ENCODE results near the gene MVD. TPM values are rescaled to one million over a fixed set of nuclear protein-coding genes. Genes with fewer than 3 reads are reported as not detected.

The MVD gene
- total RNA-seq, 1 donor from 2014 or later = 25.3 TPM

- H3K36me3 ChIP-seq = peaks cover 33% of the 10 kb centered on the region
- DNase-seq = peak; percentile 52
- H3K9me3 ChIP-seq (replicated peaks) = no peaks in the 10 kb centered on the region
- TF ChIP-seq CTCF (IDR thresholded peaks at IDR 0.05; ENCODE audit: borderline replicate concordance) = no peak
- intact Hi-C loops (cut with micrococcal nuclease) = no loop called here
- peak overlapping the region; percentile 65 for H3K4me3 ChIP-seq
- H3K27ac ChIP-seq (replicated peaks) = no peak overlapping the region
- peaks cover 31% of the 10 kb centered on the region for H3K4me1 ChIP-seq
- H3K27me3 ChIP-seq (ENCODE audit: low read depth) = peaks cover 47% of the 10 kb centered on the region
Measured at GRCh38 chr16:88634141-88634993, 28.5 kb downstream of the MVD start.

GRCh38 chr16:88633684-88634140 is 29.2 kb downstream of the MVD start:
- no peak overlapping the region for H3K27ac ChIP-seq (replicated peaks)
- H3K36me3 ChIP-seq = peaks cover 33% of the 10 kb centered on the region
- intact Hi-C loops (cut with micrococcal nuclease) = no loop called here
- H3K27me3 ChIP-seq (ENCODE audit: low read depth) = peaks cover 40% of the 10 kb centered on the region
- no peaks in the 10 kb centered on the region for H3K9me3 ChIP-seq (replicated peaks)
- H3K4me1 ChIP-seq = peaks cover 38% of the 10 kb centered on the region
- peak; percentile 38 for TF ChIP-seq CTCF (IDR thresholded peaks at IDR 0.05; ENCODE audit: borderline replicate concordance)
- peak overlapping the region; percentile 65 for H3K4me3 ChIP-seq
- no peak for DNase-seq

- H3K36me3 ChIP-seq = peaks cover 41% of the 10 kb centered on the region
Measured at GRCh38 chr16:88632587-88632930, 30.3 kb downstream of the MVD start.

GRCh38 chr16:88631920-88632586 is 30.8 kb downstream of the MVD start:
- H3K27ac ChIP-seq (replicated peaks) = peak overlapping the region; percentile 71
- H3K36me3 ChIP-seq = peaks cover 44% of the 10 kb centered on the region

More at GRCh38 chr16:88632587-88632930, 30.3 kb downstream of the MVD start:
- Histone ChIP-seq H3K27ac (replicated peaks) (no peak overlapping the region), H3K4me3 (no peak overlapping the region), H3K27me3 (ENCODE audit: low read depth) (peaks cover 29% of the 10 kb centered on the region), H3K9me3 (replicated peaks) (no peaks in the 10 kb centered on the region), H3K4me1 (peaks cover 48% of the 10 kb centered on the region)
- no peak for TF ChIP-seq CTCF (IDR thresholded peaks at IDR 0.05; ENCODE audit: borderline replicate concordance)
- intact Hi-C loops (cut with micrococcal nuclease) = no loop called here
- DNase-seq = no peak

GRCh38 chr16:88631384-88631783 is 31.5 kb downstream of the MVD start:
- peak; percentile 43 for DNase-seq
- no peak for TF ChIP-seq CTCF (IDR thresholded peaks at IDR 0.05; ENCODE audit: borderline replicate concordance)
- H3K9me3 ChIP-seq (replicated peaks) = no peaks in the 10 kb centered on the region
- peak overlapping the region; percentile 71 for H3K27ac ChIP-seq (replicated peaks)
- H3K4me1 ChIP-seq = peaks cover 48% of the 10 kb centered on the region
- no peak overlapping the region for H3K4me3 ChIP-seq
- peaks cover 17% of the 10 kb centered on the region for H3K27me3 ChIP-seq (ENCODE audit: low read depth)
- H3K36me3 ChIP-seq = peaks cover 51% of the 10 kb centered on the region
- intact Hi-C loops (cut with micrococcal nuclease) = no loop called here

More at GRCh38 chr16:88631920-88632586, 30.8 kb downstream of the MVD start:
- Histone ChIP-seq H3K9me3 (replicated peaks) (no peaks in the 10 kb centered on the region), H3K4me1 (peaks cover 48% of the 10 kb centered on the region), H3K27me3 (ENCODE audit: low read depth) (peaks cover 24% of the 10 kb centered on the region), H3K4me3 (no peak overlapping the region)
- no peak for TF ChIP-seq CTCF (IDR thresholded peaks at IDR 0.05; ENCODE audit: borderline replicate concordance)
- no peak for DNase-seq
- intact Hi-C loops (cut with micrococcal nuclease) = no loop called here
